Stimulated activated naive CD8-positive, alpha-beta T cell treated with anti-CD3 and anti-CD28 coated beads, Interleukin-15, amount 100 ng/mL, for 72 hours (primary cell): ENCODE data around the gene MAG.
A peak's percentile ranks its signal among the peaks of the same experiment; 100 is the strongest.

Source experiments
- ATAC-seq: fragments of 150-1000 bp; cut with Tn5 transposase; 2 replicates; pipeline ENCODE4 v1.10.0; 2021; ENCODE audit warnings: mild to moderate bottlenecking, moderate library complexity
- DNase-seq, 2 donors: peaks; one replicate each; pipeline ENCODE4 v3.0.0; 2021 to 2022
- H3K27ac Mint-ChIP-seq, 2 donors: one replicate each; pipeline ENCODE4 v1.8.0; 2022; ENCODE audit warnings: mild to moderate bottlenecking in 2 of 2, mixed read lengths in 2 of 2, moderate library complexity in 2 of 2
- H3K27me3 Mint-ChIP-seq: one replicate; pipeline ENCODE4 v1.8.0; 2022; ENCODE audit warnings: mixed read lengths
- H3K4me1 Mint-ChIP-seq: one replicate; pipeline ENCODE4 v1.8.0; 2022; ENCODE audit warnings: mild to moderate bottlenecking, mixed read lengths
- H3K4me3 Mint-ChIP-seq, 2 donors: one replicate each; pipeline ENCODE4 v1.8.0; 2022; ENCODE audit warnings: mild to moderate bottlenecking in 2 of 2, mixed read lengths in 2 of 2, moderate library complexity in 1 of 2
- H3K9me3 Mint-ChIP-seq, 2 donors: one replicate each; pipeline ENCODE4 v1.8.0; 2022; ENCODE audit warnings: mixed read lengths in 2 of 2

The MAG gene

DNA sequence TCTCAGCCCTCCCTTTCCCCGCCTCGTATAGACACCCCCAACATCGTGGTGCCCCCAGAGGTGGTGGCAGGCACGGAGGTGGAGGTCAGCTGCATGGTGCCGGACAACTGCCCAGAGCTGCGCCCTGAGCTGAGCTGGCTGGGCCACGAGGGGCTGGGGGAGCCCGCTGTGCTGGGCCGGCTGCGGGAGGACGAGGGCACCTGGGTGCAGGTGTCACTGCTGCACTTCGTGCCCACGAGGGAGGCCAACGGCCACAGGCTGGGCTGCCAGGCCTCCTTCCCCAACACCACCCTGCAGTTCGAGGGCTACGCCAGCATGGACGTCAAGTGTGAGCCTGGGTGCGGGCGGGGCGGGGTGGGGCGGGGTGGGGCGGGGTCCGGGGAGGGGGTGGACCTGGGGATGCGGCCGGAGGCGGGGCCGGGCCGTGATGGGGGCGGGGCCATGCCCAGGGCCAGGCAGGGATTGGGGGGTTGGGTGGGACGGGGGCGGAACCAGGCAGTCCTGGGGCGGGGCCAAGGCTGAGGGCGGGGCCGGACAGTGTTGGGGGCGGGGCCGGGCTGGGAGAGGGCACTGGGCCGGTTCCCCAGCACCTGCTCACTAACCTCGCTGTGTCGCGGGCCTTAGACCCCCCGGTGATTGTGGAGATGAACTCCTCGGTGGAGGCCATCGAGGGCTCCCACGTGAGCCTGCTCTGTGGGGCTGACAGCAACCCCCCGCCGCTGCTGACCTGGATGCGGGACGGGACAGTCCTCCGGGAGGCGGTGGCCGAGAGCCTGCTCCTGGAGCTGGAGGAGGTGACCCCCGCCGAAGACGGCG lies 7.8 kb downstream of the MAG start:
- Mint-ChIP-seq H3K27me3 (peaks cover 1% of the 10 kb centered on the region), H3K4me1 (no peaks in the 10 kb centered on the region), H3K27ac (no peak overlapping the region), H3K9me3 (no peaks in the 10 kb centered on the region), H3K4me3 (no peak overlapping the region)
- DNase-seq (no peak), ATAC-seq (no peak)

DNA sequence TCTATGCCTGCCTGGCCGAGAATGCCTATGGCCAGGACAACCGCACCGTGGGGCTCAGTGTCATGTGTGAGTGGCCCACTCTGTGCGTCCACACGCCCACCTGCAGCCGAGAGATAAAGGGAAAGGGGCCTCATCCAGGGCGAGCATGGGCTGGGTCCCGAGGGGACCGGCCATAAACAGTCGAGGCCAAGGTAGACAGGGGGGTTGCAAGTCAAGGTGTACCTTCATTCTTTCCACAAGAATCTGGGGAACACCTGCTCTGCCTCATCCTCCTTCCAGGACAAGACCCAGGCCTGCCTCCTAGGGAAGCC lies 8.3 kb downstream of the MAG start:
- ATAC-seq (no peak), DNase-seq (no peak)
- Mint-ChIP-seq H3K9me3 (no peaks in the 10 kb centered on the region), H3K4me1 (no peaks in the 10 kb centered on the region), H3K4me3 (no peak overlapping the region), H3K27me3 (peaks cover 7% of the 10 kb centered on the region), H3K27ac (no peak overlapping the region)

DNA sequence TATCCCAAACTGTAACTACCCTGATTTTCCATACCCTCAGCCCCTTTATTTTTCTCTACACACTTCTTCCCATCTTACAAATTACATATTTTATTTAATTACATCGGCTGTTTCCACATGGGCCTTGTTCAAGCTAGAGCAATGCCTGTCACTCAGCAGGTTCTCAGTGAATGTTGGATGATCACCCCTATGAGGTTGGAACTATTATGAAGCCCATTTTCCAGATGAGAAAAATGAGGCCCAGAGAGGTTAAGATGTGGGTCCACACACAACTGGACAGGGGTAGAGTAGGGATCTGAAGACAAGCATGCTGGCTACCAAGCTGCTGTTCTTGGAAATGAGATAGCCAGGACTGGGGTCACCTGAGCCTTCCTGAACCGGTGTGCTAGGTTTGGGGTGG lies 10.0 kb downstream of the MAG start:
- ATAC-seq: no peak
- H3K9me3 Mint-ChIP-seq: no peaks in the 10 kb centered on the region
- peaks cover 7% of the 10 kb centered on the region for H3K27me3 Mint-ChIP-seq
- H3K4me1 Mint-ChIP-seq: peaks cover 4% of the 10 kb centered on the region
- no peak overlapping the region for H3K4me3 Mint-ChIP-seq
- DNase-seq: no peak
- H3K27ac Mint-ChIP-seq: peak overlapping the region in 1 of 2 donors; percentile 72

DNA sequence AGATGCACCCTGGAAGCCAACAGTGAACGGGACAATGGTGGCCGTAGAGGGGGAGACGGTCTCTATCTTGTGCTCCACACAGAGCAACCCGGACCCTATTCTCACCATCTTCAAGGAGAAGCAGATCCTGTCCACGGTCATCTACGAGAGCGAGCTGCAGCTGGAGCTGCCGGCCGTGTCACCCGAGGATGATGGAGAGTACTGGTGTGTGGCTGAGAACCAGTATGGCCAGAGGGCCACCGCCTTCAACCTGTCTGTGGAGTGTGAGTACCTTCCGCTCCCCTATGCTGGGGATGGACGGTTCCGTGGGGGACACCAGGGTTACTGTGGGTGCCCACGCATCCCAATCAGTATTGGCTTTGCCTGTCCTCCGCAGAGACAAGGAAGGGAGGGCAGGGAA lies 10.5 kb downstream of the MAG start:
- Mint-ChIP-seq H3K27ac (no peak overlapping the region), H3K27me3 (peaks cover 7% of the 10 kb centered on the region), H3K4me1 (peaks cover 5% of the 10 kb centered on the region), H3K9me3 (no peaks in the 10 kb centered on the region), H3K4me3 (no peak overlapping the region)
- ATAC-seq (no peak), DNase-seq (no peak)

DNA sequence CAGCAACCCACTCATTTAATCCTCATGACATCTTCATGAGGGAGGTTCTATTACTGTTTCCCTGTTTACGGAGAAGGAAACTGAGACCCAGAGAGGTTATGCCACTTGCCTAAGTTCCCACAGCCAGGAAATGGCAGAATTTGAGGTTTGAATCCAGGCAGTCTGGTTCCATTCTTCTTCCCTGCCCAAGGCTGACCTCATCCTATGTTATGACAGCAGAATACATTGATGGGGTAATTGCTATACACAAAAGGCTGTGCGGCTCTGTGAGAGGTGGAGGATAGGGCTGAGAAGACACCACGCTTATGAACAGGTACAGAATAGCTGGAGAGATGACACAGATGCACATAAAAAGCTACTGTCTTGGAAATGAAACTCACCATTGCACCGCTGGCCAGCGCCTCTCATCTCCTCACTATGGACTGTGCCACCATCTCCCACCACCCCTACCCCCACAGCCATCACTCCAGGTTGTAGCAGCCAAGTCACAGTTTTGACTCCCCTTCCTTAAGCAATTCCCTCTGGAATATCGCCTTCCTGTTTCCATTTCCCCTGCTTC lies 11.5 kb downstream of the MAG start:
- Mint-ChIP-seq H3K4me3 (no peak overlapping the region), H3K27me3 (peaks cover 16% of the 10 kb centered on the region), H3K9me3 (no peaks in the 10 kb centered on the region)

DNA sequence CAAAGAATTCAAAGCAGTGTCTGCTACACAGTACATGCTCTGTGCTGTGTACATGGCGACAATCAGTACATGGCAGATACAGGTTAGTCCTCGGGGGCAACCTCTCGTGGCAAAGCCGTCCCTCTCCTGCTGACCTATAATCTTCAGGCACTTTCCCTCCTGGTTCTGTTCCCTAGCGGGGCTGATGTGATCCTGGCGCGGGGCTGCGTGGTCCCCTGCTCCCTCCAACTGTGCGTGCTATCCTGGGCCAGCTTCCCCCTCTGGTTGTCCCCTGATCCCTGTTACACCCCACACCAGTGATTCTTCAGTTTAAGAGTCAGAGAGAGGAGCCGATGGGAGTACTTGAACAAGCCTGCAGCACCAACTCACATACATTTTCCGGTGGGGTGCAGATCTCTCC lies 12.1 kb downstream of the MAG start:
- peaks cover 16% of the 10 kb centered on the region for H3K27me3 Mint-ChIP-seq
- H3K9me3 Mint-ChIP-seq: no peaks in the 10 kb centered on the region
- DNase-seq (no peak), ATAC-seq (no peak)
- H3K4me1 Mint-ChIP-seq: peaks cover 5% of the 10 kb centered on the region
- H3K4me3 Mint-ChIP-seq: no peak overlapping the region
- no peak overlapping the region for H3K27ac Mint-ChIP-seq

More for the DNA sequence above, 11.5 kb downstream of the MAG start:
- Mint-ChIP-seq H3K27ac (no peak overlapping the region), H3K4me1 (peaks cover 5% of the 10 kb centered on the region)
- DNase-seq (no peak), ATAC-seq (no peak)

DNA sequence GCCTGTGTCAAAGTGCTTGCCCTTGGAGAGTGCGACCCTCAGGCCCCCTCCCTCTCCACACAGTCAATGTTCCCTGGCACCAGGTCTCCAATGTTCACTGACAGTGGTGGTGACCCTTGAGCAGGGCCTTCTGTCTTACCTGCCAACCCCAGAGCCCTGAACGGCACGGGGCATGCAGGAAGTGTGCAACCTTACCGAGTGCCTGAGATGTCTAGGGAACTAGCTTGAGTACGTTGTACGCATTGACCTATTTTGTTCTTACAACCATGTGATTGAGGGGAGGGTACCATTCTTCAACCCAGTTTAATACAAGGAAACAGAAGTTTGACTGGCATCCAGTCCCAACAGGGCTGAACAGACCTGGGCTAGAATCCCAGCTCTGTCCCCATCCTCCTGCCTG lies 13.2 kb downstream of the MAG start:
- Mint-ChIP-seq H3K4me1 (peaks cover 6% of the 10 kb centered on the region), H3K27ac (no peak overlapping the region)
- DNase-seq: no peak

DNA sequence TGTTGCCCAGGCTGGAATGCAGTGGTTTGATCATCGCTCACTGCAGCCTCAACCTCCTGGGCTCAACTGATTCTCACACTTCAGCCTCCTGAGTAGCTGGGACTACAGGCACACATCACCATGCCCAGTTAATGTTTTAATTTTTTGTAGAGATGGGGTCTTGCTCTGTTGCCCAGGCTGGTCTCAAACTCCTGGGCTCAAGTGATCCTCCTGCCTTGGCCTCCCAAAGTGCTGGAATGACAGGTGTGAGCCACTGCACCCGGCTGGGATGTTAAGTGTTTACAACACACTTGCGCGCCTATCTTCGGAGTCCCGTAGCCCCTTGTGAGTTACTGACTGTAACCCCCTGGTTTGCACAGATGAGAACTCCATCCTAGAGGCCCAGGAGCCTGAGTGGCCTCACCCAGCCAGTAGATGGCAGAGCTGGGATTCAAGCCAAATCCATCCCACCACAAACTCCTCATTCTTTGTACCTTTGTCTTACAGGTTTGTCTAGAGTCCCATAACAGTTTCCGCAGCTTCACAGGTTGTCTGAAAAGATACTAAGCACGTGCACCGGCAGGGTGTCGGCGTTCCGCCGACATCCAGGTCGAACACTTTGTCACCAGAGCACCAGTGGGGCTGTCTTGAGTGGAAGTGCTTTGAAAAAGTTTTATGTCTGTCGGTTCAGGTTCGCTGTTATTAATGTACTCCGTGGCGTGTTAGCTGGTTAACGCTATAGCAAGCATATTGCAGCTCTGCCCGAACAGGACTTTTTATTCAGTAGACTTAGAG lies 14.7 kb downstream of the MAG start:
- H3K27ac Mint-ChIP-seq: peak overlapping the region in 1 of 2 donors; percentile 42
- no peak overlapping the region for H3K4me3 Mint-ChIP-seq
- no peak for DNase-seq
- ATAC-seq: peak; percentile 59
- H3K9me3 Mint-ChIP-seq: no peaks in the 10 kb centered on the region
- H3K27me3 Mint-ChIP-seq: peaks cover 29% of the 10 kb centered on the region
- peaks cover 12% of the 10 kb centered on the region for H3K4me1 Mint-ChIP-seq

More for the DNA sequence above, 13.2 kb downstream of the MAG start:
- no peak for ATAC-seq
- H3K27me3 Mint-ChIP-seq: peaks cover 23% of the 10 kb centered on the region
- H3K9me3 Mint-ChIP-seq: no peaks in the 10 kb centered on the region
- no peak overlapping the region for H3K4me3 Mint-ChIP-seq

DNA sequence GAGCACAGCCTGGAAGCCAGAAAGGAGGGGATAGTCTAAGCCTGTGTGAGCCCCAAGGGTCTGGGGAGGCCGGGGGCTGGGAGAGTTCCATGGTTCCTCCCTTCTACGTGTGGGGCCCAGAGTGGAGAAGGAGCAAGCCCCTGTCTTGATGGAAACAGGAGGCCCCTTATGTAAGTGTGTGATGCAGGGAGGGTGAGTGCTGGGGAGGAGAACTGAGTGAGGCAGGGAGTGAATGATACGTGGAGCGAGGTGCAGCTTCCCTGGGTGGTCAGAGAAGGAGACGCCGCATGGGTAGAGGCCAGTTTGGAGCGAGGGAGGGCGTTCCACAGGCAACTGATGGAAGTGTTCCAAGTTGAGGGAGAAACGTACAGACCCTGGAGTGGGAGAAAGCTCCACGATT lies 16.0 kb downstream of the MAG start:
- Mint-ChIP-seq H3K27me3 (peaks cover 32% of the 10 kb centered on the region), H3K27ac (peak overlapping the region in 1 of 2 donors; percentile 1), H3K4me3 (no peak overlapping the region), H3K4me1 (peaks cover 12% of the 10 kb centered on the region), H3K9me3 (no peaks in the 10 kb centered on the region)
- ATAC-seq (no peak), DNase-seq (no peak)

DNA sequence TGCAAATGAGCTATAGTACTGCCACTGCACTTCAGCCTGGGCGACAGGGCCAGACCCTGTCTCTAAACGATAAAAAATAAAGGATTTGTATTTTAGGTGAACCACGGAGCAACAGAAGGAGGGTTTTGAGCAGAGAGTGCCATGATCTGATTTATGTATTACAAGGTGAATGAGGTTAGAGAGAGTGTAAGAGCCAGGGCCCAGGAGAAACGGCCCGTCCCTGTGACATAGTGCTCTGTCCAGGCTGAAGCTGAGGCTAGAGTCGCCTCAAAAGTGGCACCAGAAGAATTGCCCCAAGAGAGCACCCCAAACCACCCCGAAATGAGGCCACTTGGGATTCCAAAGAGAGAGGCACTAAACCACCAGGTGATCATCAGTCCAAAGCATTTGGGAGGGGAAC lies 16.9 kb downstream of the MAG start:
- ATAC-seq: no peak
- peaks cover 12% of the 10 kb centered on the region for H3K4me1 Mint-ChIP-seq
- no peak overlapping the region for H3K4me3 Mint-ChIP-seq
- no peak overlapping the region for H3K27ac Mint-ChIP-seq
- H3K9me3 Mint-ChIP-seq: no peaks in the 10 kb centered on the region
- peaks cover 32% of the 10 kb centered on the region for H3K27me3 Mint-ChIP-seq
- DNase-seq: no peak

DNA sequence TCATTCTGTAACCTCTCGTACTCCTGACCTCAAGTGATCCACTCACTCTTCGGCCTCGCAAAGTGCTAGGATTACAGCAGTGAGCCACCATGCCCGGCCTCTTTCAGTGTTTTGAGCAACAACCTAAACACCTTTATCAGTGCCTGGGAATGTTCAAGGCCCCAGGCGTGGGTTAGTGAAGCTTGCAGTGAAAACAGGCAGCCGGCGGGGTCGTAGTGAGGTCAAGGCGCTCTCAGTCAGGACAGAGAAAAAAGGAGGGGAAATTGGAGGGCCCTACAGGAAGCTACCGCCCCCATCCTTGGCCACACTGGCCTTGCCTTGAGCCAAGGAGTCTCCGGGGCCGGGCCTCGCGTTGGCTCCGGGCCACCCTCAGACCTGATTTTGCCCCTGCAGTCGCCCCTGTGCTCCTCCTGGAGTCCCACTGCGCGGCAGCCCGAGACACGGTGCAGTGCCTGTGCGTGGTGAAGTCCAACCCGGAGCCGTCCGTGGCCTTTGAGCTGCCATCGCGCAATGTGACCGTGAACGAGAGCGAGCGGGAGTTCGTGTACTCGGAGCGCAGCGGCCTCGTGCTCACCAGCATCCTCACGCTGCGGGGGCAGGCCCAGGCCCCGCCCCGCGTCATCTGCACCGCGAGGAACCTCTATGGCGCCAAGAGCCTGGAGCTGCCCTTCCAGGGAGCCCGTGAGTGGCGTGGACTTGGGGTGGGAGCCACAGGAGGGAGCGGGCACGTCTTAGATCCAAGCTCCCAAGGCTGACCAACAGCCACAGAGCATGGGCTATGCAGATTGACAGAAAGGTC lies 17.7 kb downstream of the MAG start:
- Mint-ChIP-seq H3K9me3 (no peaks in the 10 kb centered on the region), H3K27me3 (peaks cover 31% of the 10 kb centered on the region), H3K27ac (no peak overlapping the region), H3K4me3 (no peak overlapping the region), H3K4me1 (peaks cover 12% of the 10 kb centered on the region)
- no peak for ATAC-seq
- DNase-seq: no peak

DNA sequence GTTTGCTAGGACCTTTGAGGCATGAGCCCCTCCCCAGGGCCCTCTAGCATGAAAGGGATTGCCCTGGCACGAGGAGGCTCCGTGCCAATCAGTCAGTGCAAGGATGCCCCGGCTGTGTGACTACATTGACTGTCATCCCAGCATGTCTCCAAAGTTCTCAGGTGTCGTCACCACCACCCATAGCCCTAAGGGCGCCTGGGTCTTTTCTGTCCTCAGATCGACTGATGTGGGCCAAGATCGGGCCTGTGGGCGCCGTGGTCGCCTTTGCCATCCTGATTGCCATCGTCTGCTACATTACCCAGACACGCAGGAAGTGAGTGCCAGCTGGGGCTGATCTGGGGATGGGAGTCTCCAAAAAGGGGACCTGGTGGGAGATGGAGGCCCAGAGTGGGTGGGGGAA lies 18.4 kb downstream of the MAG start:
- H3K27me3 Mint-ChIP-seq: peaks cover 25% of the 10 kb centered on the region
- DNase-seq: no peak
- ATAC-seq: peak; percentile 50
- H3K9me3 Mint-ChIP-seq: no peaks in the 10 kb centered on the region
- H3K27ac Mint-ChIP-seq: peak overlapping the region; percentile 14 to 48
- H3K4me1 Mint-ChIP-seq: peaks cover 12% of the 10 kb centered on the region
- no peak overlapping the region for H3K4me3 Mint-ChIP-seq

DNA sequence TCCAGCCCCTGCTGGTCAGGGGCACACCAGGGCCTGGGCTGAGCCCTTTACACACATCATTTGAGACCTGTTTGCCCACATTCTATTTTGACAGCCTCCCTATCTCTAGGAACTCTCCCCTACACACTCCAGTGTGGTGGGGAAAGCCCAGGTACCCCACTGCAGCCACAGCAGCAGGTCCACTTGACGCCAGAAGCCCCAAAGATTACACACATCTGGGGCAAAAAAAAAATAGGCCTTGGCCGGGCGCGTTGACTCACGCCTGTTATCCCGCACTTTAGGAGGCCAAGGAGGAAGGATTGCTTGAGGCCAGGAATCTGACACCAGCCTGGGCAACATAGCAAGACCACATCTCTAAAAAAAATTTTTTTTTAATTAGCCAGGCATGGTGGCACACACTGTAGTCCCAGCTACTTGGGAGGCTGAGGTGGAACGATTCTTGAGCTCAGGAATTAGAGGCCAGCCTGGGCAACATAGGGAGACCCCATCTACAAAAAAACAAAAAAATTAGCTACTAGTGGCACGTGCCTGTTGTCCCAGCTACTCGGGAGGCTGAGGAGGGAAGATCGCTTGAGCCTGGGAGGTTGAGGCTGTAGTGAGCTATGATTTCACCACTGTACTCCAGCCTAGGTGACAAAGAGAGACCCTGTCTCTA lies 19.0 kb downstream of the MAG start:
- DNase-seq (no peak), ATAC-seq (peak; percentile 15)
- peaks cover 12% of the 10 kb centered on the region for H3K4me1 Mint-ChIP-seq
- peaks cover 25% of the 10 kb centered on the region for H3K27me3 Mint-ChIP-seq
- H3K27ac Mint-ChIP-seq: peak overlapping the region in 1 of 2 donors; percentile 42
- no peaks in the 10 kb centered on the region for H3K9me3 Mint-ChIP-seq
- no peak overlapping the region for H3K4me3 Mint-ChIP-seq

DNA sequence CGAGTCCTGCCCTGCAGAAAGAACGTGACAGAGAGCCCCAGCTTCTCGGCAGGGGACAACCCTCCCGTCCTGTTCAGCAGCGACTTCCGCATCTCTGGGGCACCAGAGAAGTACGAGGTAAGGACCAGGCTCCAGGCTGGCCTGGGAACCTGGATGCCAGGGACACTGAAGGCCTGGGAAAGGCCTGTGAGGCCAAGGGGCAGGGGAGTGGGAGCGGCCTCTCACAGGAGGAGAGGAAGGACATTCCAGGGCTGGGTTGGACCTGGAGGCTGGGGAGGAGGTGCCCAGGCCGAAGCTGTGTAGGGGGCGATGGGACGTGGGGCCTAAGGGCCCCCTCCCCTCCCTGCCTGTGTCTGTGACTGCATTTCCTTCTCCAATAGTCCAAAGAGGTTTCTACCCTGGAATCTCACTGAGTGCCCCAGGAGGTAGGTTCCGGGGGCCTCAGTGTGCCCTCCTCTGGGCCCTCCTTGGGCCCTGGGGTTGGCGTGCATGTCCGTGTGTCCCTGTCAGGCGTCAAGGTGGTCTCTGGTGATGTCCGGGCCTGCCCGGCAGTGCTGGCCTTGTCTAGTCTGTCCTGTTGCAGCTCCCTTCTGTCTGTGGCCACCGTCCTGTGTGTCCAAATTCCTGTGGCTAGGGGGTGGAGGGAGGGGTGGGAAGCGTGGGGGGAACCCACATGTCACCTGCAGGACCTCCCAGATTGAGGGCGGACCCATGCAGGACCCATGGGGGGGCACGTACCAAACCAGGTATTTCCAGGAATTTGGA lies 20.1 kb downstream of the MAG start:
- H3K27ac Mint-ChIP-seq: no peak overlapping the region
- peaks cover 25% of the 10 kb centered on the region for H3K27me3 Mint-ChIP-seq
- peaks cover 6% of the 10 kb centered on the region for H3K4me1 Mint-ChIP-seq
- ATAC-seq (no peak), DNase-seq (no peak)
- no peaks in the 10 kb centered on the region for H3K9me3 Mint-ChIP-seq
- H3K4me3 Mint-ChIP-seq: no peak overlapping the region
